ENCODE measurements around the gene PATE3. TPM values are rescaled to one million over a fixed set of nuclear protein-coding genes. Genes with fewer than 3 reads are reported as not detected.

The PATE3 gene, protein sequence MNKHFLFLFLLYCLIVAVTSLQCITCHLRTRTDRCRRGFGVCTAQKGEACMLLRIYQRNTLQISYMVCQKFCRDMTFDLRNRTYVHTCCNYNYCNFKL
- not detected for polyA plus RNA-seq (2013, experiment 1 of 2)
- polyA plus RNA-seq (2013, experiment 2 of 2) = not detected

DNA sequence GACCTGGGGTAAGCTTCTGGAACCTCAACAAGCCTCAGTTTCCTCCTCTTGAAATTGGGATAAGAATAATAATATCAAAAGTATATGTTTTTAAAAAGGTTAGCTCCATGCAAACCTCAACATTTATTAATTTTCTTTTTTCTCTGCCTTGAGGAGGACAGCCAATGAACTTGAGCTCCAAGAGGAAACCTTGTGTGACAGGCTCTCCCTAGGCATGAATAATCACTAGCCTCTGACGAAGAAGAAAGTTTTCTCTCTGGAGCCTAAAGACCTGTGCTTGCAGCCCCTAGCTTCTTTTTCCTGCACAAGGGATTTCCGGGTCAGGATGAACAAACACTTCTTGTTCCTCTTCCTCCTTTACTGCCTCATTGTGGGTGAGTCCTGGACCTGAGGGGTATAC lies at the start of gene PATE3:
Gene PATE3, plus strand, starts transcription at position 301 of the 400 bp plus-strand sequence. Its CDS starts 25 bp downstream, at position 326.
- H3K36me3 ChIP-seq (ENCODE audit: insufficient read depth, low read length) = no peaks in the 10 kb centered on the region
- WGBS = 93% methylated on average over 2 of the region's 2 CpGs
- no peak within 1 kb of the TSS for H3K9ac ChIP-seq (ENCODE audit: low read depth, low read length)

DNA sequence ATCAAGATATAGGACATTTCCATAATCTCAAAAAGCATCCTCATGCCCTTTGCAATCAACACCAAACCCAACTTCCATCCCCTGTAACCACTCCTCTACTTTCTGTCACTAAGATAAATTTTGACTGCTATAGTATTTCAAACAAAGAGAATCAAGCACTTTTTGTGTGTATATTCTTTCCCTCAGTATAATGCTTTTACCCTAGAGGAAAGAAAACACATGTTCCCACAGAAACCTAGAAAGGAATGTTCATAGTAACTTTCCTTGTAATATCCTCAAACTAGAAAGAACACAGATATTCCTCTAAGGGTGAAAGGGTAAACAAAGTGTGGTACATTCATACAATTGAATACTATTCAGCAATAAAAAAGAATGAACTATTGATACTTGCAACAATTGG lies 47.3 kb upstream of the PATE3 start:
- Histone ChIP-seq H3K27me3 (ENCODE audit: insufficient read depth, low read length) (no peaks in the 10 kb centered on the region), H3K27ac (ENCODE audit: low read depth, low read length) (no peak overlapping the region), H3K4me1 (ENCODE audit: insufficient read depth, low read length) (no peaks in the 10 kb centered on the region), H3K36me3 (ENCODE audit: insufficient read depth, low read length) (no peaks in the 10 kb centered on the region), H3K9ac (ENCODE audit: low read depth, low read length) (no peak overlapping the region), H3K9me3 (ENCODE audit: insufficient read depth, low read depth, low read length) (no peaks in the 10 kb centered on the region), H3K4me3 (ENCODE audit: low read length) (no peak overlapping the region)

More for the DNA sequence above, at the start of gene PATE3:
- H3K4me1 ChIP-seq (ENCODE audit: insufficient read depth, low read length) = no peaks in the 10 kb centered on the region
- H3K4me3 ChIP-seq (ENCODE audit: low read length) = no peak within 1 kb of the TSS
- H3K27ac ChIP-seq (ENCODE audit: low read depth, low read length) = no peak within 1 kb of the TSS
- no peaks in the 10 kb centered on the region for H3K27me3 ChIP-seq (ENCODE audit: insufficient read depth, low read length)
- H3K9me3 ChIP-seq (ENCODE audit: insufficient read depth, low read depth, low read length) = no peaks in the 10 kb centered on the region

DNA sequence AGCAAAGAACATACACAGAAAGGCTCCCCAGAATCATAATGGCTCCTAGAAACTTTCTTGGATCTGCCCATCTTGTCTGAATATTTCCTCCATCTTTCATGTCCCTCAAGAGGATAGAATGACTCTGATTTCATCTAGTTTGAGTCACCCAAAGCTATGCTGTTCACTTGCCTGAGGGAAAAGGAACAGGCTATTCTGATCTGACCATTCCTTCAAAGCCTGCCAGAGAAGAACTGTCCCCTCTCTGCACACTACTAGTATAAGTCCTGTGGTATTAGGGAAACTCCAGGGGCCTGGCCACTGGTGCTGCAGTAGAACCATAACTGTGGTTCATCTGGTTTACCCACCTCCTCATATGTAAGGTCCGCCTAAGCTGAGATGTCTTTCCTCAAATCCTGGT lies 44.2 kb upstream of the PATE3 start:
- 91% methylated on average over 1 of the region's 1 CpG for WGBS
- H3K36me3 ChIP-seq (ENCODE audit: insufficient read depth, low read length) = no peaks in the 10 kb centered on the region
- no peak overlapping the region for H3K27ac ChIP-seq (ENCODE audit: low read depth, low read length)
- no peaks in the 10 kb centered on the region for H3K9me3 ChIP-seq (ENCODE audit: insufficient read depth, low read depth, low read length)
- no peaks in the 10 kb centered on the region for H3K4me1 ChIP-seq (ENCODE audit: insufficient read depth, low read length)
- no peak overlapping the region for H3K4me3 ChIP-seq (ENCODE audit: low read length)
- no peak overlapping the region for H3K9ac ChIP-seq (ENCODE audit: low read depth, low read length)
- no peaks in the 10 kb centered on the region for H3K27me3 ChIP-seq (ENCODE audit: insufficient read depth, low read length)

DNA sequence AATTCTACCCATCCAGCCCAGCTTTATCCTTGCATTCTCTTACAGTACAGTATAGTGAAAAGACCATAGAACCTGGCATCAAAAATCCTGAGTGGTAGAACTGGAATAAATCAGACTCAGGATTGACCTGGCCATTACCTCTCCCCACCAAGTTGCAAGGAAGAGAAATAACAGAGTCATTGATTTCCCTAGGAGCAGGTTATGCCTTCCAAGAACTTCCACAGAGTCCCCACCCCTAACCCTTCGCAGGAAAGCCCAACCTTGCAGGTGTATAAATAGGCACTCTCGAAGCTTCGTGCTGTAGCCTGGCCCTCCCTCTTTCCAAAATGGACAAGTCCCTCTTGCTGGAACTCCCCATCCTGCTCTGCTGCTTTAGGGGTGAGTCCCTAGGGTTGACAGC lies 41.9 kb upstream of the PATE3 start, which contains the start of gene PATE1:
Gene PATE1, plus strand, starts transcription at position 301 of the 400 bp plus-strand sequence. Its CDS starts 26 bp downstream, at position 327.
- Histone ChIP-seq H3K9me3 (ENCODE audit: insufficient read depth, low read depth, low read length) (no peaks in the 10 kb centered on the region), H3K4me1 (ENCODE audit: insufficient read depth, low read length) (no peaks in the 10 kb centered on the region), H3K27me3 (ENCODE audit: insufficient read depth, low read length) (no peaks in the 10 kb centered on the region), H3K4me3 (ENCODE audit: low read length) (no peak within 1 kb of the TSS), H3K27ac (ENCODE audit: low read depth, low read length) (no peak within 1 kb of the TSS), H3K36me3 (ENCODE audit: insufficient read depth, low read length) (no peaks in the 10 kb centered on the region), H3K9ac (ENCODE audit: low read depth, low read length) (no peak within 1 kb of the TSS)
- WGBS = 92% methylated on average over 3 of the region's 3 CpGs

DNA sequence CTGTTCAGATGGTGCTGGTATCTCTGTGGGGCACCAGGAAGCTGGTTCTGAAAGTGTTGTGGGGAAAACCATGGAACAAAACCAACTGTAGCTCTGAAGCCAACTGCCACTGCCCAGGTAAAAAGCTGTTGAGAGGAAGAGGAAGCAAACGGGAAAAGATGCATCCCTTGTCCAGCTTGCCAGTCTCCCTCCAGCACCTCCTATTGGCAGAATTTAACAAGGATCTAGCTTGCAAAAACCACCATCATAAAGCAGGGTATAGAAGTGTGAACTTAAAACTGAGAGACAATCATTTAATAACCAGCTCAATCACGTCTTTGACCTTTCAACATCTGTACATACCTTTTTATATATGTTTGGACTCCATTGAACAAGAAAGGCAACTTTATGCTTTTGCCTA lies 37.3 kb upstream of the PATE3 start:
- Histone ChIP-seq H3K4me3 (ENCODE audit: low read length) (no peak overlapping the region), H3K36me3 (ENCODE audit: insufficient read depth, low read length) (no peaks in the 10 kb centered on the region), H3K27me3 (ENCODE audit: insufficient read depth, low read length) (no peaks in the 10 kb centered on the region), H3K4me1 (ENCODE audit: insufficient read depth, low read length) (no peaks in the 10 kb centered on the region), H3K9ac (ENCODE audit: low read depth, low read length) (no peak overlapping the region), H3K27ac (ENCODE audit: low read depth, low read length) (no peak overlapping the region), H3K9me3 (ENCODE audit: insufficient read depth, low read depth, low read length) (no peaks in the 10 kb centered on the region)
- WGBS = 70% methylated on average over 2 of the region's 2 CpGs

DNA sequence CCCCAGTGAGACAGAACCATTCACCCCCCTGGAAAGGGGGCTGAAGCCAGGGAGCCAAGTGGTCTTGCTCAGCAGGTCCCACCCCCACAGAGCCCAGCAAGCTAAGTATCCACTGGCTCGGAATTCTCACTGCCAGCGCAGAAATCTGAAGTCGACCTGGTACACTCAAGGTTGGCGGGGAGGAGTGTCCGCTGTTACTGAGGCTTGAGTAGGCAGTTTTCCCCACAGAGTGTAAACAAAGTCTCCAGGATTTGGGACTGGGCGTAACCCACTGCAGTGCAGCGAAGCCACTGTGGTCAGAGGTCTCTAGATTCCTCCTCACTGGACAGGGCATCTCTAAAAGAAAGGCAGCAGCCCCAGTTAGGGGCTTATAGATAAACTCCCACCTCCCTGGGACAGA lies 31.9 kb upstream of the PATE3 start:
- no peak overlapping the region for H3K4me3 ChIP-seq (ENCODE audit: low read length)
- no peaks in the 10 kb centered on the region for H3K27me3 ChIP-seq (ENCODE audit: insufficient read depth, low read length)
- H3K4me1 ChIP-seq (ENCODE audit: insufficient read depth, low read length) = no peaks in the 10 kb centered on the region
- H3K36me3 ChIP-seq (ENCODE audit: insufficient read depth, low read length) = no peaks in the 10 kb centered on the region
- 92% methylated on average over 7 of the region's 7 CpGs for WGBS
- H3K9ac ChIP-seq (ENCODE audit: low read depth, low read length) = no peak overlapping the region
- no peaks in the 10 kb centered on the region for H3K9me3 ChIP-seq (ENCODE audit: insufficient read depth, low read depth, low read length)
- H3K27ac ChIP-seq (ENCODE audit: low read depth, low read length) = no peak overlapping the region

DNA sequence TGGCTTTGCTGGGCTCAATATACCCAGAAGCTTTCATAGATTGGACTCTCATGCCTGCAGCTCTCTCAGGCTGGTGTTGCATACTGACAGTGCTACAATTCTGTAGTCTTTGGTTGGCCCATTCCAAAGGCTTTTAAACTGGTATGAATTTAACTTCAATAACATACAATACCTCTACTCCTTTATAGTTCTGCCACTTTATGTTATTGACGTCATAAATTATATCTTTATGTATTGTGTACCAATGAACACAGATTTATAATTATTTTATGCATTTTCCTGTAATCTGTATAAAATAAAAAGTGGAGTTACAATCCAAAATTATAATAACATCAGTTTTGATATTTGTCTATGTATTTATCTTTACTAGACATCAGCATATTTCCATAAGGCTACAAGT lies 25.5 kb upstream of the PATE3 start:
- Histone ChIP-seq H3K9me3 (ENCODE audit: insufficient read depth, low read depth, low read length) (no peaks in the 10 kb centered on the region), H3K4me1 (ENCODE audit: insufficient read depth, low read length) (no peaks in the 10 kb centered on the region; the same call in 1 of the 2 replicates), H3K36me3 (ENCODE audit: insufficient read depth, low read length) (no peaks in the 10 kb centered on the region), H3K27me3 (ENCODE audit: insufficient read depth, low read length) (no peaks in the 10 kb centered on the region), H3K9ac (ENCODE audit: low read depth, low read length) (no peak overlapping the region), H3K4me3 (ENCODE audit: low read length) (no peak overlapping the region), H3K27ac (ENCODE audit: low read depth, low read length) (no peak overlapping the region)
- WGBS = no CpG with 5 or more reads among the region's 1 CpG

DNA sequence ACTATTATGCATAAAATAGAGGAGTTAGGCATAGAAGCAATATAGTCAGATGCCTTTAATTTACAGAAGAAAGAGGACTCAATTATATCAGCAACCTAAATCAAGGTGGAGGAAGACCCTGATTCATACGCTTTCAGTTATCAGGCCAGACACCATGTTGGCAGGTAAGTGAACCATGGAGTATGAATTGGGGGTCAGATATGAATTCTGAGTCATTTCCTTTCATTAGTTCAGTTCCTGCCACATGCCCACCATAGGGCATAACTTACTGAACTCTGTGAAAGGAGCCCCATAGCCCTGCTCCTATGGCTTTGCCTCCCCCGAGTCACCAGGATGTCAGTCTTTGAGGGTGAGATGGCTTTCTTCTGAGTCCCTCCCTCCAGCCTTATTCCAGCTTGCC lies 24.4 kb upstream of the PATE3 start:
- WGBS = 94% methylated on average over 2 of the region's 2 CpGs
- Histone ChIP-seq H3K4me1 (ENCODE audit: insufficient read depth, low read length) (no peaks in the 10 kb centered on the region; the same call in 1 of the 2 replicates), H3K4me3 (ENCODE audit: low read length) (no peak overlapping the region), H3K9me3 (ENCODE audit: insufficient read depth, low read depth, low read length) (no peaks in the 10 kb centered on the region), H3K27ac (ENCODE audit: low read depth, low read length) (no peak overlapping the region), H3K36me3 (ENCODE audit: insufficient read depth, low read length) (no peaks in the 10 kb centered on the region), H3K9ac (ENCODE audit: low read depth, low read length) (no peak overlapping the region), H3K27me3 (ENCODE audit: insufficient read depth, low read length) (no peaks in the 10 kb centered on the region)

DNA sequence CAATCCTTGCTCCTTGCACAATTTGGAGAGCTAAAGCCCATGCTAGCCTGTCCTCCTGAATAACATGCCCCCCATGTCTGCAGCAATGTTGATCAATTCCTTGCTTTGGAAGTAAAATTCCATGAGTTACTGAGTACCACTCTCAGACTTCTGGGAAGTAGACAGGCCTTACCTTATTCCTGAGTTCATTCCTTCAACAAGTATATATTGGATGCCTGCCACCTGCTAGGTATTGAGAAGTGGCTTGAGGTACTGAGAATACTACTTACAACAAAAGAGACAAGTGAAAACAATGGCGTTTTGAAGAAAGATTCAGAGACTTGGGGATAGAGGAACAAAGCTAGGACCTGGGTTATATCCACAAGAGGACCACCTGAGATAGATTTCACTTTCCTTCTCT lies 21.7 kb upstream of the PATE3 start:
- H3K27me3 ChIP-seq (ENCODE audit: insufficient read depth, low read length) = no peaks in the 10 kb centered on the region
- H3K36me3 ChIP-seq (ENCODE audit: insufficient read depth, low read length) = no peaks in the 10 kb centered on the region
- H3K9ac ChIP-seq (ENCODE audit: low read depth, low read length) = no peak overlapping the region
- no peaks in the 10 kb centered on the region for H3K9me3 ChIP-seq (ENCODE audit: insufficient read depth, low read depth, low read length)
- H3K27ac ChIP-seq (ENCODE audit: low read depth, low read length) = no peak overlapping the region
- WGBS = 82% methylated on average over 1 of the region's 1 CpG
- no peak overlapping the region for H3K4me3 ChIP-seq (ENCODE audit: low read length)
- no peaks in the 10 kb centered on the region; the same call in 1 of the 2 replicates for H3K4me1 ChIP-seq (ENCODE audit: insufficient read depth, low read length)

DNA sequence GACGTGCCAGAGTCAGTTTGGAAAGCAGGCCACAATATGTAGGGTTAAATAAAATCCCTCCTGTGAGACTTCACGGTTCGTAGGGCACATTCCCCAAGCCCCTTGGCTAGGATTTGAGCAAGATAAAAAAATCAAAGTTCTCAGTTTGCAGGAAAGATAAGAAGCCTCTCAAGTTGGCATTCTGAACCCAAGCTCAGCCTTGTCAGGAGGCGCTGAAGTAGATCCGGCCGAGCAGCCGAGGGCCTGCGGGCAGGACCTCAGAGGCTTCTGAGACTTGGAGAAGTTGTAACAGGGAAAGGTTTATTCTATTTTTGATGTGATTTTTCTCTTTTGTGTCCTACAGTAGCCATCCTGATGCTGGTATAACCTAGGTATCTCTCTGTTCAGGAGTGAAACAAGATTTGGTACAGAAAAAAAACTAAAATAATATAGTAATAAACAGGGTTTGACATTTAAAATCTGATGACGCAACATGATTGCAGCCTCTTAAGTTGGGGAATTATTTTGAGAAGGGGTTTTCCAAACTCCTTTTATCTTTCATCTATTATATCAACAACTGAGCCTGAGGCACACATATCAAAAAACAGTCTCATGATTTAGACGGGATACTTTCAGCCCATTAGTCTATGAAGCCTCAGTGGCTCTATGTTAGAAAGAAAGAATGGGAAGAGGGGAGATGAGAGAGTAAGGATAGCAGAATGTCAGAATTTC lies 19.4 kb upstream of the PATE3 start:
- H3K4me3 ChIP-seq (ENCODE audit: low read length) = no peak overlapping the region
- 87% methylated on average over 9 of the region's 10 CpGs for WGBS
- H3K36me3 ChIP-seq (ENCODE audit: insufficient read depth, low read length) = no peaks in the 10 kb centered on the region
- no peaks in the 10 kb centered on the region for H3K27me3 ChIP-seq (ENCODE audit: insufficient read depth, low read length)
- no peak overlapping the region for H3K27ac ChIP-seq (ENCODE audit: low read depth, low read length)
- no peak overlapping the region for H3K9ac ChIP-seq (ENCODE audit: low read depth, low read length)
- no peaks in the 10 kb centered on the region; the same call in 1 of the 2 replicates for H3K4me1 ChIP-seq (ENCODE audit: insufficient read depth, low read length)
- H3K9me3 ChIP-seq (ENCODE audit: insufficient read depth, low read depth, low read length) = no peaks in the 10 kb centered on the region

DNA sequence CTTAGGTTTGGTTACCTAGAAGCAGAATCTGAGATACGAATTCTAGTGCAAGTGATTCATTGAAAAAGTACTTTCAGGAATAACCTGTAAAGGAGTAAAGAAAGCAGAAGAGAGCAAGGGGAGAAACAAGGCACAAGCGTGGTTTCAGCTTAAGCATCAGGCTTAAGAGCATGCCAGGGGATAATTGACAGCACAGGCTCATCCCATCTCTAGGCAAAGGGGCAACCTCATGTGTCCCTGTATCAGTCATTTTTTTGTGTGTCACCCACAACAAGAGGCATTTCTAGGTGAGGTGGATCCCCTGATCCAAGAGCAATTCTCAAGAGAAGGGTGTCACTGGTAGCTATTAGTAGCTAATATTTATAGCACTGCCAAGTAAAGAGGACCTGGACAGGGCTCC lies 17.3 kb upstream of the PATE3 start:
- no peak overlapping the region for H3K4me3 ChIP-seq (ENCODE audit: low read length)
- no peaks in the 10 kb centered on the region for H3K27me3 ChIP-seq (ENCODE audit: insufficient read depth, low read length)
- no peak overlapping the region for H3K27ac ChIP-seq (ENCODE audit: low read depth, low read length)
- no peak overlapping the region for H3K9ac ChIP-seq (ENCODE audit: low read depth, low read length)
- 87% methylated on average over 2 of the region's 2 CpGs for WGBS
- no peaks in the 10 kb centered on the region for H3K36me3 ChIP-seq (ENCODE audit: insufficient read depth, low read length)
- no peaks in the 10 kb centered on the region; the same call in 1 of the 2 replicates for H3K4me1 ChIP-seq (ENCODE audit: insufficient read depth, low read length)
- H3K9me3 ChIP-seq (ENCODE audit: insufficient read depth, low read depth, low read length) = no peaks in the 10 kb centered on the region
